ENCODE data around the gene SCAMP3.
"Not testable (repeated sequence)": the region's sequence is repeated elsewhere in the genome, so short reads cannot be mapped to it uniquely, and the experiment has no call there.

SCAMP3 gene

GRCh38 chr1:155226910-155227260 is 35.3 kb downstream of the SCAMP3 start:
- peak; percentile 24 to 38 for ATAC-seq

- ATAC-seq: peak; percentile 46 to 53
Observed at GRCh38 chr1:155226188-155226909, 35.8 kb downstream of the SCAMP3 start.

GRCh38 chr1:155225404-155225759 is 36.8 kb downstream of the SCAMP3 start:
- ATAC-seq: not testable (repeated sequence)

- ATAC-seq: no peak
Observed at GRCh38 chr1:155223047-155223446, 39.1 kb downstream of the SCAMP3 start.

- ATAC-seq: not testable (repeated sequence)
Observed at GRCh38 chr1:155220211-155220965, 41.8 kb downstream of the SCAMP3 start.

GRCh38 chr1:155219592-155220031 is 42.5 kb downstream of the SCAMP3 start:
- no peak for ATAC-seq

- no peak for ATAC-seq
Observed at GRCh38 chr1:155218854-155219591, 43.1 kb downstream of the SCAMP3 start.

GRCh38 chr1:155214702-155215101 is 47.5 kb downstream of the SCAMP3 start:
- not testable (repeated sequence) for ATAC-seq

GRCh38 chr1:155212051-155212440 is 50.1 kb downstream of the SCAMP3 start:
- not testable (repeated sequence) for ATAC-seq

- not testable (repeated sequence) for ATAC-seq
Observed at GRCh38 chr1:155211381-155212050, 50.6 kb downstream of the SCAMP3 start.

- ATAC-seq: no peak
Observed at GRCh38 chr1:155210314-155211104, 51.7 kb downstream of the SCAMP3 start.

GRCh38 chr1:155209312-155209721 is 52.8 kb downstream of the SCAMP3 start:
- ATAC-seq: no peak

GRCh38 chr1:155208541-155209311 is 53.4 kb downstream of the SCAMP3 start, which contains the start of gene MTX1:
Gene MTX1, plus strand, starts transcription at chr1:155208695. Its CDS starts 110 bp downstream, at chr1:155208805.
- ATAC-seq: peak; percentile 86 to 89

- no peak for ATAC-seq
Observed at GRCh38 chr1:155207806-155208540, 54.2 kb downstream of the SCAMP3 start, which contains the start of gene THBS3. Gene THBS3, minus strand, starts transcription at chr1:155207897. Its CDS starts 21 bp downstream, at chr1:155207876.

GRCh38 chr1:155206891-155207805 is 55.0 kb downstream of the SCAMP3 start:
- peak; percentile 36 to 57 for ATAC-seq

Measured in activated CD4-positive, CD25-positive, alpha-beta regulatory T cell treated with anti-CD3 and anti-CD28 coated beads, Interleukin-2, amount 50 U/mL, for 24 hours (primary cell).